Prostate gland (tissue), 2 donors: Measurements from ENCODE around the gene SRRM4. TPM values are rescaled to one million over a fixed set of nuclear protein-coding genes. Genes with fewer than 3 reads are reported as not detected.

ENCODE experiments used
- DNase-seq: peaks from one replicate; pipeline ENCODE4 v3.0.0-alpha.2; 2019; ENCODE audit warnings: low spot score
- H3K27ac ChIP-seq, 2 donors: fragments of 200-600 bp; sonication (generic); 2 replicates each; pipeline ENCODE4 v1.5.1; 2017 to 2019
- H3K27me3 ChIP-seq: fragments of 200-600 bp; sonication (generic); replicated peaks from 2 replicates; pipeline ENCODE4 v1.5.1; 2019; ENCODE audit not compliant: insufficient read depth
- H3K36me3 ChIP-seq, 2 donors: fragments of 200-600 bp; sonication (generic); 1 replicate in 1 of 2; 2 replicates in 1 of 2; pipeline versions ENCODE4 v1.5.1 to v1.8.1; 2017 to 2019
- H3K4me1 ChIP-seq: fragments of 200-600 bp; sonication (generic); replicated peaks from 2 replicates; pipeline ENCODE4 v1.5.1; 2019
- H3K4me3 ChIP-seq, 2 donors: fragments of 200-600 bp; sonication (generic); 2 replicates each; pipeline ENCODE4 v1.5.1; 2017 to 2019
- H3K9me3 ChIP-seq: fragments of 200-600 bp; sonication (generic); 2 replicates; pipeline ENCODE4 v1.5.1; 2017
- POLR2A ChIP-seq: fragments of 450-650 bp; IDR thresholded peaks from one replicate; pipeline ENCODE4 v1.6.1; 2016; ENCODE audit warnings: antibody characterized with exemption, mild to moderate bottlenecking
- POLR2AphosphoS5 ChIP-seq: sonication (generic); formaldehyde crosslinking; IDR thresholded peaks from one replicate; pipeline ENCODE4 v1.6.1; 2017; ENCODE audit warnings: antibody characterized with exemption
- WGBS: methylation state at CpG from one replicate; pipeline ENCODE4 v1.1.5; 2018; 5-methylcytosine and 5-hydroxymethylcytosine counted together
- intact Hi-C: fragments of 100-400 bp; cut with DNase I; formaldehyde crosslinking; loops from one replicate; pipeline ENCODE4 v1.14.2; 2022
- total RNA-seq, 2 donors: library from RNA; depleted of rRNA; stranded (reverse); fragments of >200 nt; gene quantifications; one replicate each; pipeline ENCODE4 v1.1.0, GENCODE V29; 2016
- TF ChIP-seq, protein P1 (sequence below), 4 experiments: fragments of 200-600 bp in 2 of 4; fragments of 450-650 bp in 2 of 4; sonication (generic) in 2 of 4; IDR thresholded peaks; 1 replicate in 3 of 4; 2 replicates in 1 of 4; pipeline ENCODE4 v1.5.1; 2016 to 2019; ENCODE audit warnings: antibody characterized with exemption in 4 of 4, mild to moderate bottlenecking in 2 of 4, moderate library complexity in 2 of 4

The SRRM4 gene
- total RNA-seq, 2 donors from 2014 or later: 0.05 to 0.11 TPM

DNA sequence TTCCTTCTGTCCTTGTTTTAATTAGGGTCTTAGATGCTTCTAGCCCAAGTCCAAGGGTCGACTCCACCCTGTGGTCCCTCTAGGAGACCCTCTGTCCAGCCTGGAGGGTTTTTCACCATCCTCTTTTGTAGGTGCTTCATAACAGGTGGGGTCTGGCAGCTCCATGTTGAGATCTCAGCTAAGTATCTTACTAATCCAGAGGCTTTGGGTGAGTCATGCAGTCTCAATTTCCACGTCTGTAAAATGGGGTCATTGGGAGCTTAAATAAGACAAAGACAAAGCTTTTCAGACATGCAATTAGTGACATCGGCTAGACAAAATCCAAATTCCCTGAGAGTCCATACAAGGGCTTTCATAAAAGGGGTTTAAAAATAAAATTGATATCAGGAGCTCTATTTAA lies 200.6 kb downstream of the SRRM4 start:
- TF ChIP-seq POLR2AphosphoS5: no peak
- TF ChIP-seq, protein P1, sequence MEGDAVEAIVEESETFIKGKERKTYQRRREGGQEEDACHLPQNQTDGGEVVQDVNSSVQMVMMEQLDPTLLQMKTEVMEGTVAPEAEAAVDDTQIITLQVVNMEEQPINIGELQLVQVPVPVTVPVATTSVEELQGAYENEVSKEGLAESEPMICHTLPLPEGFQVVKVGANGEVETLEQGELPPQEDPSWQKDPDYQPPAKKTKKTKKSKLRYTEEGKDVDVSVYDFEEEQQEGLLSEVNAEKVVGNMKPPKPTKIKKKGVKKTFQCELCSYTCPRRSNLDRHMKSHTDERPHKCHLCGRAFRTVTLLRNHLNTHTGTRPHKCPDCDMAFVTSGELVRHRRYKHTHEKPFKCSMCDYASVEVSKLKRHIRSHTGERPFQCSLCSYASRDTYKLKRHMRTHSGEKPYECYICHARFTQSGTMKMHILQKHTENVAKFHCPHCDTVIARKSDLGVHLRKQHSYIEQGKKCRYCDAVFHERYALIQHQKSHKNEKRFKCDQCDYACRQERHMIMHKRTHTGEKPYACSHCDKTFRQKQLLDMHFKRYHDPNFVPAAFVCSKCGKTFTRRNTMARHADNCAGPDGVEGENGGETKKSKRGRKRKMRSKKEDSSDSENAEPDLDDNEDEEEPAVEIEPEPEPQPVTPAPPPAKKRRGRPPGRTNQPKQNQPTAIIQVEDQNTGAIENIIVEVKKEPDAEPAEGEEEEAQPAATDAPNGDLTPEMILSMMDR (IDR thresholded peaks at IDR 0.05): no peak
- no peak for TF ChIP-seq POLR2A

DNA sequence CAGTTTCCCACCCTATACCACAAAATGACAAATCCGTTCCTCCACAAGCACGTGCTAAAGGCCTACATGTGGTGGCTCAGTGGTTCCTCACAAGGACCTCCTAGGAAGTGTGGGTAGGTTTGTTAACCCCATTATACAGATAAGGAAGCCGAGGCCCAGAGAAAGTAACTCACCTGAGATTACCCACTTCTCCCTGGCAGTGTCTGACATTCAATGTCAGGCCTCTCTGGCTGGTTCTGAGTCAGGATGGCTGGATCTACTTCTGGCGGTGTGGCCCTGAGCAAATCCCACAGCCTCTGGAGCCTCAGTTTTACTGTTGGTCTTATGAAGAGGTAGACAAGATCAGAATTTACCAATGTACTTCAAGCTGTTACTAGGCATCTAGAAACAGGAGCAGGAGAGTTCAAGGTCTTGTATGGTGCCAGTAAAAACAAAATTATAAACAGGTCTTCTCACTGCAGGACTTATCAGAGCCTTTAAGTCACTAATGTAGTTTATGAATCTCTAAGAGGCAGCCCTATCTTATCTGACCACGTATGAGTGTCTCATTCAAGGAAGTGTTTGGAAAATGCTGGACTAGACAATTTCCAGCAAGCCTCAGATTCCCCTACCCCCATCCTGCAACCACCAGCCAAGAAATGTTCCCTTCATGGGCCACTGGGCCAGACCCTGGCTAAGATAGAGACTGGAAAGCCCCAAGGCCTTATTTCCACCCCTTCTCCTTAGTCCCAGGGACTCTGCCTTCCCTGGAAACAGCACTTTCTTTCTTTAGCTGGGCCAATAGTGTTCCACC lies 201.6 kb downstream of the SRRM4 start:
- DNase-seq: no peak
- peak overlapping the region; percentile 50 to 87 for H3K27ac ChIP-seq
- H3K27me3 ChIP-seq: no peaks in the 10 kb centered on the region
- WGBS: 76% methylated on average over 5 of the region's 5 CpGs
- no peaks in the 10 kb centered on the region for H3K36me3 ChIP-seq
- no peaks in the 10 kb centered on the region for H3K9me3 ChIP-seq
- TF ChIP-seq POLR2AphosphoS5: no peak
- no peak for TF ChIP-seq POLR2A
- TF ChIP-seq, protein P1 (IDR thresholded peaks at IDR 0.05): no peak
- no peaks in the 10 kb centered on the region for H3K4me1 ChIP-seq
- peak overlapping the region in 1 of 2 donors; percentile 1 for H3K4me3 ChIP-seq
- intact Hi-C loops: no loop called here

More for the DNA sequence above, 200.6 kb downstream of the SRRM4 start:
- Histone ChIP-seq H3K27me3 (no peaks in the 10 kb centered on the region), H3K4me3 (peak overlapping the region; percentile 35 to 38), H3K36me3 (no peaks in the 10 kb centered on the region), H3K27ac (peak overlapping the region; percentile 50 to 87), H3K9me3 (no peaks in the 10 kb centered on the region), H3K4me1 (no peaks in the 10 kb centered on the region)
- WGBS: 64% methylated on average over 3 of the region's 3 CpGs
- no peak for DNase-seq
- intact Hi-C loops: no loop called here

DNA sequence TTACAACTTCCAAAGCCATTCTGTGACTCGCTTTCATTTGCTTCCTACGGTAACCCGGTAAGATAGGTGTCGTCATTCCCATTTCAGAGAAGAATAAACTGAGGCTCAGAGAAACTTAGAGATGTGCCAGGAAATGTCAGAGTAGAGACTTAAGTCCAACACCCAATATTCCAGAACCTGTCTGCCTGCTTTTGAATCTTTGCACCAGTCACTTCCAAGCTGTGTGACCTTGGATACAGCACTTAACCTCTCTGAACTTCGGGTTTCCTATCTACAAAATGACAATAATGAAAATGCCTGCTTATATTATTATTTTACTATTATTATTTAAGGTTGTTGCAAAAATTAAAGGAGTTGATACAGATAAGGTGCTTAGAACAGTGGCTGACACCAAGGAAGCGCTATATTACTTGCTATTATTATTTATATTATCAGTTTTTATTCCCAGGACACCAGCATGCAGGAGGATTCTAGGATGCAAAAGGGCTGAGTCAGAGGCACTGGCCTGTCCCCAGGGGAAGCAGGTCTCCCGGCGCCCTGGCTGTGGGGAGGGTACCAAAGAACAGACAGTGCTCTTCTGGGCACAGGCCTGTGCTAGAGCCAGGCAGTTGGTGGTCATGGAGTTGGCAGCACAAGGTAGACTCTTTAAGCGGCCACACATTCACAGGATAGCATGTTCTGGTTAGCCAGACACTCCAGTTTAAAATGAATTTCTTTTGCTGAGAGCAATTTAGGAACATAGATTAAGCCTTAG lies 202.8 kb downstream of the SRRM4 start:
- intact Hi-C loops: no loop called here
- Histone ChIP-seq H3K36me3 (no peaks in the 10 kb centered on the region), H3K9me3 (no peaks in the 10 kb centered on the region), H3K4me3 (no peak overlapping the region), H3K4me1 (no peaks in the 10 kb centered on the region), H3K27me3 (no peaks in the 10 kb centered on the region), H3K27ac (peak overlapping the region; percentile 50 to 87)
- no peak for DNase-seq
- TF ChIP-seq POLR2AphosphoS5: peak; percentile 3
- no peak for TF ChIP-seq POLR2A
- 68% methylated on average over 9 of the region's 9 CpGs for WGBS

DNA sequence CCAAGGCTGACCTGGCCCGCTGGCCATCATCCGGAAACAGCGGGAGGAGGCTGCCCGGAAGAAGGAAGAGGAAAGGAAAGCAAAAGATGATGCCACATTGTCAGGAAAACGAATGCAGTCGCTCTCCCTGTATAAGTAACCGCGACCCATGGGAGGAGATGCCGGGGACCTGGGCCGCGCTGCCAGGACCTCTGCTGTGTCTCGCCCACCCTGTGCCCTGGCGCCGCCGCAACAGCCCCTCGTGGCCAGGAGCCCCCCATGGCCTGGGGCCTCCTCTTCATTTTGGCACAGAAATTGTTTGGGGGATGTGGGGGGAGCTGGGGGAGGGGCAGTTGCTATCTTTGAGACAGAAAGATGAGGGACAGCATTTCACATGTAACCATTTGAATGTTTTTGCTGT lies 213.9 kb downstream of the SRRM4 start:
- no peaks in the 10 kb centered on the region for H3K27me3 ChIP-seq
- no peaks in the 10 kb centered on the region for H3K36me3 ChIP-seq
- WGBS: 94% methylated on average over 16 of the region's 16 CpGs
- TF ChIP-seq POLR2AphosphoS5 (no peak), POLR2A (no peak)
- TF ChIP-seq, protein P1 (IDR thresholded peaks at IDR 0.05): no peak
- no peak overlapping the region for H3K4me3 ChIP-seq
- H3K4me1 ChIP-seq: no peaks in the 10 kb centered on the region
- intact Hi-C loops: no loop called here
- no peaks in the 10 kb centered on the region for H3K9me3 ChIP-seq
- DNase-seq: no peak
- H3K27ac ChIP-seq: no peak overlapping the region

DNA sequence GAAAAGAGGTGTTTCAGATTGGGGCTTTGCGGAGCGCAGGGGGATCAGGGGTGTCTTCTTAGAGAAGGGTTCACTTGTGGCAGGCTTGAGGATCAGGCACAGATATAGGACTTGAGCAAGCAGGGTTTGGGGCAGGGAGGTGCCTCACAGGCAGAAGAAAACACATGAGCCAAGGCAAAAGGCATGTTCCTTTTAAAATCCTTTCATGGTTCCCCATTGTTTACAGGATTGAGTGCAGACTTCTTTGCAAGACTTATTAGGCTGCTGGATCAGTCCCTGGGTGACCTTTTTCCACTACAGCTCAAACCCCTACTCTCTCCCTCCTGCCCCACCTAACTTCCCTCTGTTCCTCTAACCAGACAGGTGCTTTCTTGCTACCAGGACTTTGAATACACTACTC lies 217.1 kb downstream of the SRRM4 start:
- no peak for DNase-seq
- 87% methylated on average over 2 of the region's 2 CpGs for WGBS
- Histone ChIP-seq H3K36me3 (no peaks in the 10 kb centered on the region), H3K27me3 (no peaks in the 10 kb centered on the region), H3K27ac (peak overlapping the region; percentile 41 to 60), H3K9me3 (no peaks in the 10 kb centered on the region), H3K4me3 (no peak overlapping the region), H3K4me1 (no peaks in the 10 kb centered on the region)
- intact Hi-C loops: no loop called here
- TF ChIP-seq POLR2AphosphoS5 (peak; percentile 23), POLR2A (no peak)
